ENCODE measurements around the gene RNF121.

The RNF121 gene

DNA sequence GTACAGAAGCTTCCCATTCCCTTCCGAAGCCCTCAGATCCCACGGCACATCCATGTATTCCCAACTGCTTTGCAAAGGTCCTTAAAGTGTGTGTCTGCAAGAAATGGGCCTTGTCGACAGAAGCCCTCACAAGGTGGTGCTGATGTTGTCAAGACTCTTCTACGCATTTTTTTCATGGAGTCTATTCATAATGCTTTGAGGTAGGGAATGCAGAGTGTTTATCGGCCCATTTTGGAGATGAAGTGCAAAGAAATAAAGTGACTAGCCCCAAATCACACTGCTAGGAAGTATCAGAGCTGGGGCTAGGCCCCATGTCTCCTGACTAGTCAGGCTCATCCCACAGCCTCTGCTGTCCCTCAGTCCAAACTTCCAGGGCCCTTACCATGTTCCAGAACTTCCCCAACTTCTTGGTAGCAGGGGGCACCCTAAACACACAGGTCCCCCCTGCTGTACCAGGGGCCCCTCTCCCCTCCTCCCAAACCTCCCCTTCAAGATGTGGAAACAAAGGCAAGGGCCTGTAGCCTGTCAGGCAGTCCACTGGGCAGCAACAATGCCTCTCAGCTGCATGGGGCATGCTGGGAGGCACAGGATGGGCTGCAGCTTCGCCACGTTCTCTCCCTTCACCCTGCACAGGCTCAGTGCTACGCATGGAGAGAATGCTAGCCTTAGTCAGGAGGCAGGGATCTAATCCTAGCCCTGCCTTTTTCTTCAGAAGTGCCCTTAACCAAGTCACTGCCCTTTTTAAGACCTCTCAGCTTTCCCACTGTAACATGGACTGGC lies 77.7 kb downstream of the RNF121 start:
- TF ChIP-seq, protein P1, sequence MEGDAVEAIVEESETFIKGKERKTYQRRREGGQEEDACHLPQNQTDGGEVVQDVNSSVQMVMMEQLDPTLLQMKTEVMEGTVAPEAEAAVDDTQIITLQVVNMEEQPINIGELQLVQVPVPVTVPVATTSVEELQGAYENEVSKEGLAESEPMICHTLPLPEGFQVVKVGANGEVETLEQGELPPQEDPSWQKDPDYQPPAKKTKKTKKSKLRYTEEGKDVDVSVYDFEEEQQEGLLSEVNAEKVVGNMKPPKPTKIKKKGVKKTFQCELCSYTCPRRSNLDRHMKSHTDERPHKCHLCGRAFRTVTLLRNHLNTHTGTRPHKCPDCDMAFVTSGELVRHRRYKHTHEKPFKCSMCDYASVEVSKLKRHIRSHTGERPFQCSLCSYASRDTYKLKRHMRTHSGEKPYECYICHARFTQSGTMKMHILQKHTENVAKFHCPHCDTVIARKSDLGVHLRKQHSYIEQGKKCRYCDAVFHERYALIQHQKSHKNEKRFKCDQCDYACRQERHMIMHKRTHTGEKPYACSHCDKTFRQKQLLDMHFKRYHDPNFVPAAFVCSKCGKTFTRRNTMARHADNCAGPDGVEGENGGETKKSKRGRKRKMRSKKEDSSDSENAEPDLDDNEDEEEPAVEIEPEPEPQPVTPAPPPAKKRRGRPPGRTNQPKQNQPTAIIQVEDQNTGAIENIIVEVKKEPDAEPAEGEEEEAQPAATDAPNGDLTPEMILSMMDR (conservative IDR thresholded peaks at IDR 0.05; ENCODE audit: low read depth, low read length), result no peak
- H3K4me3 ChIP-seq (ENCODE audit: low read length), result no peak overlapping the region
- no peak for DNase-seq (ENCODE audit: low read depth)

DNA sequence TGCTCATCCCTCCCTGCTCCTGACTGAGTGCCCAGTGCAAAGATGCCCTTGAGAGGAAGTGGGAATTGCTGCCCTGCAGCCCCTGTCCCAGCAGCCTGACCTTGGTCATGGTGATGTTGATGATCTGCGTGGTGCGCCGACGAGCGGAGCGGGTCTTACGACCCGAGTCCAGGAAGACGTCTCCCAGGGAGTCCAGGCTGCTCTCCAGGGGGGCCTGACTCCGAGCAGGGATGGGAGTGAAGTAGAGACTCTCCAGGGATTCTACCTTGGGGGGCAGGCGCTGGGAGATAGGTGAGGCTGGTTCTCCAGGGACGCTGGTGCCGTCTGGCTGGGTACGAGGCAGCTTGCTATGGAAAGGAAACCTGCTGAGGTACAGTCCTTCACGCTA lies 78.2 kb downstream of the RNF121 start:
- H3K4me3 ChIP-seq (ENCODE audit: low read length), result no peak overlapping the region
- DNase-seq (ENCODE audit: low read depth), result no peak
- TF ChIP-seq, protein P1 (conservative IDR thresholded peaks at IDR 0.05; ENCODE audit: low read depth, low read length), result no peak

DNA sequence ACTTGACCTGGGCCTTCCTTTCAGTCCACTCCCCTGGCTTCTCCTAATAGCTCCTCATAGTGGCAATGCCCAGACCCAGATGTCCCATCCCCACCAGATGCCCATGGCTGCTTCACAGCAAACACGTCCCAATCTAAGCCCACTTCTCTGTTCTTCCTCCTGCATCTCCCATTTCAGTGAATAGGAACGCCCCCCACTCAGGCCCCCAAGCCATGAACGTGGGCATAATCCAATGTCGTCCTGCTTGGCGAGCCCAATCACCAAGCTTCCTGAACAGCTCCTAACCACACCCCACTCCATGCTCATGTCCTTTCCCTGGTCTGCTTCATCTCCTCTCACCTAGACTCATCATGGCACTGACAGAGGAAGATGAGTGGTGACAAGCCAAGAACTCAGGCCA lies 78.7 kb downstream of the RNF121 start:
- TF ChIP-seq, protein P1 (conservative IDR thresholded peaks at IDR 0.05; ENCODE audit: low read depth, low read length), result no peak
- H3K4me3 ChIP-seq (ENCODE audit: low read length), result no peak overlapping the region
- DNase-seq (ENCODE audit: low read depth), result no peak

DNA sequence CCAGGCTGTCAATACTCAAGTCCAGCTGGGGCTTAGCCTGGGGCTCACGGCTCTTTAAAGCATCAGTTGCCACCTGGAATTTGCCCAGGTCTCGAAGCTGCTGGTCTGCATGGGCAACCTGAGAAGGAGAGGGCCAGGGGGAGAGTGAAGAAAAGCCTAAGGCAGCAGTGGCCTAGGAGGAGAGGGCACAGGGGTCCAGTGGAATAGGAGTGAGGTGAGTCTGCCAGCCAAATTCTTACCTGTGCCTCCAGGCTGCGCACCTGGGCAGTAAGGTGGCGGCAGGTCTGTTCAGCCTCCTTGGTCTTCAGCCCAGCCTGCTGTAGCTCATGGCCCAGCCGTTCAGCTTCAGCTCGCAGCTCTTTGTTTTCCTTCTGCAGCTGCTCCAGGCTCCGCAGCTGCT lies 79.9 kb downstream of the RNF121 start:
- DNase-seq (ENCODE audit: low read depth), result no peak
- TF ChIP-seq, protein P1 (conservative IDR thresholded peaks at IDR 0.05; ENCODE audit: low read depth, low read length), result no peak
- no peak overlapping the region for H3K4me3 ChIP-seq (ENCODE audit: low read length)

DNA sequence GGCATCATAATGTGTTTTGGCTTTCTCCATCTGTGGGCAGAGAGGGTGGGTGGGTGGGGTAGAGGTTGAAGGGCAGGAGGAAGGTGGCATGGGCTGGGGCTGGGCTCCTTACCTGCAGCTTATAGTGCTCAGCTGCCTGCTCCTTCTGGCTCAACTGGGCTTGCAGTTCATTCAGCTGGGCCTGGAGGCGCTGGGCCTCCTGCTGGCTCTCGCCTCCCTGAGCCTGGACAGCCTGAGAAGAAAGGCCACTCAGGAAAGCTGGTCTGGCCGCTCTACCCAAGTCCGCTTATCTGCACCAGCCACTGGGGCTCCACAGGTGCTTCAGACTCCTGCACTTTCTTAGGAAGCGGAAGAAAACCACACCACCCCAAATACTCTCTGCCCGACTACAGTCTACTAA lies 80.3 kb downstream of the RNF121 start:
- TF ChIP-seq, protein P1 (conservative IDR thresholded peaks at IDR 0.05; ENCODE audit: low read depth, low read length), result no peak
- no peak overlapping the region for H3K4me3 ChIP-seq (ENCODE audit: low read length)
- DNase-seq (ENCODE audit: low read depth), result no peak

DNA sequence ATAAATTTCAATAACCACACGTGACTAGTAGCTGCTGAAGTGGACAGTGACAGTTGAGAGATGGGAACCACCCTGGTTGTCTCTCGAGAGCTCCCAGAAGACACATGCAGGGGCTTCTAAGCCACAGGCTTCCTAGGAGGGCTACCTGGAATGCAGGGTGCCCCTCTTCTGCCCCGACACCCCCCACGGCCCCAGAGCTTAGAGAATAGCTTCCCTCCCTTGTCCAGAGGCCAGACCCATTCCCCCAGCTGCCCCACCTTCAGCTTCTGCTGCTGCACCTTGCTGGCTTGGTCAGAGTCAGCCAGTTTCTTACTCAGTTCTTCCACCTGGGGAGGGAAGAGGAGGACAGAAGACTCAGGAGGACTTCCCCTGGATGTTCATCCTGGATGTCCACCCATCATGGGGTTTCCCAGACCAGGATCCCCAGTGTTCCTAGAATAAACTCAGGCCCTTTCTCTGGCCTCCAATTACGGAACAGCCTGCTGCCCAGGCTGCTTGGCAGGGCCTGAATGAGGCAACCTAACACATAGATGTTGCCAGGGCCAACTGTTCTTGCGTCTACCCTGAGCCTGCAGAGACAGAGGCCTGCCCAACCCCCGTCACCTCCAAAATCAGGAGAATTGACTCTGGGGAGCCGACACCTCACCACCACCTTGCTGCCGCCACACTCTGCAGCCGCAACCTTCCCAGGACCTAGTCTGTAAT lies 81.8 kb downstream of the RNF121 start:
- H3K4me3 ChIP-seq (ENCODE audit: low read length), result no peak overlapping the region
- TF ChIP-seq, protein P1 (conservative IDR thresholded peaks at IDR 0.05; ENCODE audit: low read depth, low read length), result no peak
- DNase-seq (ENCODE audit: low read depth), result no peak
